GM18909 (cell line): ENCODE data around the gene SFI1.

ENCODE experiments used
- ATAC-seq: cut with Tn5 transposase; IDR thresholded peaks from one replicate; pipeline ENCODE4 v1.9.1; 2021; ENCODE audit warnings: mild to moderate bottlenecking; ENCODE audit not compliant: unreplicated experiment, poor library complexity

SFI1 gene

DNA sequence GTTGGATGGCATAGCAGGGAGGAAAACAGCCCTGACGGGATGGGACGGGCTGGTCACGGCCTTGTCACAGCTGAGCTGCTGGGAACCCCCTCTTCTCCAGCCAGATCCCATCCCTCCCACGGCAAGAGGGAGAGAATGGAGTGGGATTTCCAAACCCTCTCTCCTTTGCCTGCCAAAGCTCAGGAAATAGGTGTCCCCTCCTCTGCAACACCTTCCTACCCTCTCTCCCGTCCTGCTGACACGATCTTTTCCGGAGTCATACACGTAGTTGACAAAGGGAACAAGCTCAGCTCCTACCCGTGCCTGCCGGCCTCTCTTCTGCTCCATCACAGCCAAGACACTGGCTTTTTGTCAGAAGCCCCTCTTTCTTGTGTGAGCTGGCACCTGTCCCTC, 117.6 kb downstream of the SFI1 start:
- no peak for ATAC-seq

DNA sequence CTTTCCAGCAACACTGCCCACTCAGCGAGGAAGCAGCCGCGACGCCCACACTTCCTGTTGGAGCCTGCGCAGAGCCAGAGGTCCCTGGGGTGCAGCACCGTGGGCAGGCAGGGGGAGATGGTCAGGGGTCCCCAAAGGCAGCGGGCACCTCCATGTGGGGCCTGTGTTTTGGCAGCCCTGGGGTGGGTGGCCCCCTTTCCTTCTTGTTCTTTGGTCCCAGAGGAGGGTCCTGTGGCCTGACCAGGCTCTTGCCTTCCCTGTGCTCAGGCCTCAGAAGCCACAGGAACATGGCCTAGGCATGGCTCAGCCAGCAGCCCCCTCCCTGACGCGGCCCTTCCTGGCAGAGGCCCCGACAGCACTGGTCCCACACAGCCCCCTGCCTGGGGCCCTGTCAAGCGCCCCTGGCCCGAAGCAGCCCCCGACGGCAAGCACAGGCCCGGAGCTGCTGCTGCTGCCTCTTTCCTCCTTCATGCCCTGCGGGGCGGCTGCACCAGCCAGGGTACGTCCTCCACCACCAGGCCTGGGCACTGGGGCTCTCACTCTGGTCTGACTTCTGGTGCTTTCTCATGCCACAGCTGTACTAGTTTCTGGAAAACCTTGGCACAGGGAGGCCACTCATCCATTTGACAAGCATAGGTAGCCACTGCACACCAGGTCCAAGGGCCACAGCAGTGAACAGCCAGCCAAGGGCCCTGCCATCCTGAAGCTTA, 118.6 kb downstream of the SFI1 start:
- no peak for ATAC-seq

DNA sequence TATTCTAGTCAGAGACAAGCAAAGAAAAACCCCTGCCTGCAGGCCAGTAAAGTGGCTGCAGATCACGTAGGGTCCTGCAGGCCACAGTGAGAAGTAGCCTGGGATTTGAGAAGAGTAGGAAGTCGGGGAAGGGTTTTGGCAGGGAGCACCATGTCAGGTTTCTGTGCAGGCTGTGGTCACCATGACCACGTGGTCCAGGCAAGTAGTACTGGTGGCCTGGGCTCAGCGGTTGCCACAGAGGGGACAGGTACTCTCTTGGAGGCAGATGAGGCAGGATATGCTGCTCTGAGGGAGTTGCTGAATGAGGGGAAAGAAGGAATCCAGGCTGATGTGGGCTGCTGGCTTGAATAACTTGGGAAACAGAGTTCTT, 119.1 kb downstream of the SFI1 start:
- no peak for ATAC-seq

DNA sequence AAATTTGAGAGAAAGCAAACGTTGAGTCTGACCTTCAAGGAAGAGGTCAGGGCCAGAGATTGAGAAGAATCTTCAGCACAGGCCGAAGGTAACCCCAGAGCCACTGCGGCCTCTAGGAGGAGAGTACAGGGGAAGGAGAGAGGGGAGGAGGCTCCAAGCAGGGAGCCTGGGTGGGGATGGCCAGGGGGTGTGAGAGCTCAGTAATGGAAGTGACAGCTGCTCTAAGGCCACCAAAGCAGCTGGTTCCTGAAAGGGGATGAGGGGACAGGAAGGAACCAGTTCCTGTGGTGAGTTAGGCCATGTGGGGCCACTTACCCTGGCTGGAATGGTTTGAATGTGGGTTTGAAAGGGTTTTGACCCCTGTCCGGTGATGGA, 119.6 kb downstream of the SFI1 start:
- ATAC-seq: peak; percentile 6

DNA sequence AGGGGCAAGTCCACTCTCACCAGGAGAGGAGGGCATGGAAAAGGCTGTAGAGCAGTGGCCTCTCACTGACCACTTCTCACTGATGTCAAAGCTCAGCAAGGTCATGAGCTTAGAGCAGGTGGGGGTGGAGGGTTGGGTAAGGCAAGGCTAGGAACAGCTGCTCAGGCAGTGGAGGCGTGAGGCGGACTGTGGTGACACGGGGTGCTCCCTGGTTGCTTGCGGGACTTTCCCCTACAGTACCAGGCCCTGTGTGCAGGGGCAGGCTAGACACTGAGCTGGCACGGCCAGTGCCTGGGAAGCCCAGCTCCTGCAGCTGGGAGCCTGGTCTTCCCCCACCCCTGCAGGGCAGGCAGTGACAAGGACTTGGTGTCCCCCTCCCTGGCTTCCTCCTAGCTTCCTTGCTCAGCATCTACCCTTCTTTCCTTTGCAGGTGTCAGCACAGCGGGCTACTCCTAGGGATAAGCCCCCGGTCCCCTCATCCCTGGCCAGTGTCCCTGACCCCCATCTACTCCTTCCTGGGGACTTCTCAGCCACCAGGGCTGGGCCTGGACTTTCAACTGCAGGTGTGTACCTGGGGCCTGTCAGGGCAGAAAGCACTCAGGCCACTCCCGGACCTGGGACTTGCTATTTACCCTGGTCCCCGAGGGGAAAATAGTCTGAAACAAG, 120.1 kb downstream of the SFI1 start:
- ATAC-seq: peak; percentile 67

DNA sequence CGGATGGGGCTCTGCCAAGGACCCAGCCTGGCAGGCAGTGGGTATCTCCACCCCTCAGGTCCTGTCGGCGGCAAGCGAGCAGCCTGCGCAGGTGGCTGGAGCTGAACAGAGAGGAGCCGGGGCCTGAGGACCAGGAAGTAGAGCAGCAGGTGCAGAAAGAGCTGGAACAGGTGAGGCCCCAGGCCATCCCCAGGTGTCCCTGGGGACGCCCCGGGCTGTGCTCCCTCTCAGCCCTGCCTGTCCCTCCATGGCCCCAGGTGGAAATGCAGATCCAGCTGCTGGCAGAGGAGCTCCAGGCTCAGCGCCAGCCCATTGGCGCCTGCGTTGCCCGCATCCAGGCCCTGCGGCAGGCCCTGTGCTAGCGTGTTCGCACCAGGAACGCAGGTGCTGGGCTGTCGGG, 121.7 kb downstream of the SFI1 start:
- no peak for ATAC-seq

DNA sequence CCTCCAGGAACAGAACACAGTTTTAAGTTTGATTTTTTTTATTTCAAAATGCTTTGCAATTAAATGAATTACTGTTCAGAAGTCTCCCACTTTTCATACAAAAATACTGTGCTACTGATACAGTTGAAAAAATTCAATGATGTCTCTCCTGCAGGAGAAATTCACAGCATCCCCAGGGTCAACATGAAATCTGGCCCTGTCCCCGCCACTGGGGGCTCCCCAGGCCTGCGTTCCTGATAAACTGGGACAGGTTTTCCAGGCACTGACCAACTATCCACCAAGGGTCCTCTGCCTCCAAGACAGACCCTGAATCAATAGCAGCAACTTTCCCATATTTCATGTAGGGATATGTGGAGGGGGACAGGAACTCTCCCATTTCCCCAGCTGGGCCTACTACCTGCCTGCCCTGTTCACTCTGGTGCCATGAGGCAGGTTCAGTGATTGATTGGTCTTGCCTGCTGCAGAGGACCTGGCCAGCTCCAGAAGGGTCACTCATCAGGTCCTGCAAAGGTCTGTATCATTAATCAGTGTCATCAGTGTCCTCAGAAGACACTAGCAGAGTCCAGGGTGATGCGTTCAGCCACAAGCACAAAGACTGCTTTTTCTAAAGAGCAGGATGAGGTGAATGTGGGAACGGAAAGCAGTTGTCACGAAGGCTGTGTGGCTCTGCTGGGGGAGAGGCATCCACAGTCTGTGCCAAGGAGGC, 122.3 kb downstream of the SFI1 start:
- ATAC-seq: no peak

DNA sequence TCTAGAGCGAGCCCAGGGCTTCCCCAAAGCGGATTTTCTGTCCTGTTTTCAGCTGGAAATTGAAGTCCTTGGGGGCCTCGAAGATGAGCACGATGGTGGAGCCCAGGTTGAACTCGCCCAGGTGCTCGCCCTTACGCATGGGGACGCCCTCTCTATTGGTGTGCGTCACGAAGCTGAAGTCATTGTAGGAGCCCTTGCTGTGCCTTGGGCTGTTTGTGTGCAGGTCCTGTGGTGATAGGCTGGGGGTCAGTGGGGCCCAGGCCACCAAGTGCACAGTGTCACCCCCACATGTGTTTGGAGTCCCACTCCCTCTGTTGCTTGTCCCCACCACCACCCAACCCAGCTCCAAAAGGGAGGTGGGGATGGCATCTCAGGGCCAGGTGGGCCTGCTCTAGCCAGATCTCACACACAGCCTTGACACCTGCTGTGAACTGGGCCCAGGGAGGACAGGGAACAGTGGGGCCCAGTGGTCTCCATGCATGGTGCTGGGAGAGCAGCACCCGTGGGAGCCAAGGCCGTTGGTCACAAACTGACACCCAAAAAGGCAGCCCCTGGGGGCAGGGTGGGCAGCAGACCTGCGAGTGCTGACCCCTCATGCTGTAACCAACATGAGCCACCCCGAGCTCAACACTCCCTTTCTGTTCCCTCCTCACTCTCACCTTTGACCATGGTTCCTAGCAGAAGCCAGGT, 123.4 kb downstream of the SFI1 start:
- ATAC-seq: no peak

DNA sequence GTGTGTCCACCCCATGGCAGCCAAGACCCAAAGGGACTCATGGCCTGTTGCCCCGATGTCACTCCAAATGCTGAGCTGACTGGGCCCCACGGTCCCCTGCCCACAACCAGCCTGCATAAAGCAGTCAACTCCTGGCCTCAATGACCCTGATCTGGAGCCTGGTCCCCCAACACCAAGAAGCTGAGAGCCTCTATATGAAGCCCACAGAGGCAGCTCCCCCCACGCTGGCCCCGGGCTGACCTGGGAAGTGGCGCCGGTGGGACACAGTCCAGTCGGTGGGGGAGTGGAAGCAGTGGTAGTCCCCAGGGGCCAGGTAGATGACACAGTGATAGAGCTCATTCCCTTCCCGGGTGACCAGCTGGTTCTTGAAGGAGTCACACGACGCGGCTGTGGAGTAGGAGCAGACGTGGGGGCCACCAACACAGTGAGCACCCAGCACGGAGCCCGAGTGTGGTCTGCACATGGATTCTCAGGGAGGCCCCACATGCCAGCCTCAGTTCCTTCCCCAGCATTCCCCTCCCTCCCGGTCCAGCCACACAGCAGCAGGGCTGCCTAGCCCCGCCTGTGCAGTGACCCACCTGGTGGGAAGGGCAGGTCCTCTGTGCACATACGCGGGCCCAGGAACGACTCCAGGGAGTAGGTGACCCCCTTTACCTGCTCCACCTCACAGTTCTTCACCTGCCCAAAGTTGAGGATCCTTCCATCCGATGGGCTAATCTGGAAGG, 124.6 kb downstream of the SFI1 start:
- ATAC-seq: no peak

DNA sequence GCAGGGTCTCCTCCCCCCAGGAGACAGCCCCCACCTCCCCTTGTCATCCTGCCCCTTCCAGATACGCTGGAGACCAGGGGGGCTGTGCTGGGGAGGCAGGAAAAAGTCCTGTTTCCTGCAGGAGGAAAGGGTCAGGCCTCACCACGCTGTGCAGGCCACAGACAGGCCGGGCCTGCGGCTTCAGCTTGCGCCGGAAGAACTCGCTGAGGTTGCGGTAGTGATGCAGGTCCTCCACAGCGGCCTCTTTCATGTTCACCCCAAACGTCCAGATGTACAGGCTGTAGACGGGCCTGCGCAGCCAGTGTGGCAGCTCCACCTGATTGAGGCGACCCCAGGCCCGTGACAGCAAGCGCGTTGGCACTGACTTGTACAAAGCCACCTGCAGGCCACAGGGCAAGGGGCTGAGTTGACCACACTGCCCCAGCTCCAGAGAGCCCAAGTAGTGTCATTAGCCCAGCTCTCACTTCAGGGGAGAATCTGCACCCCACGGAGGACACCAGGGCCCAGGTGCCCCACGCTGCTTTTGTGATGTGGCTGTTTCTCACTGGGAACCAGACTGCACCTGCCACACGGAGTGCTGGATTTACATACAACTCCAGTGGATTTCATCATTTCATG, 125.3 kb downstream of the SFI1 start:
- ATAC-seq: no peak

DNA sequence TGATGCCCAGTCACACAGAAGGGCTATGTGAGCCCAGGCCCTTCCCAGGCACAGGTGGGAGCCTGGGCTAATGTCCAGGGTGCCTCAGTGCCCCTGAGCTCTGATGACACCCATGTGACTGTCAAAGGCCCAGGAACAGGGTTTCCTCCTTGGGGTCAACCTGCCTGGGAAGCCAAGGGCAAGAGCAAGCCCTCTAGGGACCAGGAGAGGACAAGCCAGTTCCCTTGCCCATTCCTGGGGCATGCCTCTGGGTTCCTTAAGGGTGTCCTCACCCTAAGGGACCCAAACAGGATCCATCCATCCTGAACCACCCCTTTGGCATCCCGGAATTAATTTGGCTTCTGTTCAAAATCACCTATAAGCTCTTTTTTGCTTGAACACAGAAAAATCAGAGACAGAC, 126.6 kb downstream of the SFI1 start:
- ATAC-seq: no peak

DNA sequence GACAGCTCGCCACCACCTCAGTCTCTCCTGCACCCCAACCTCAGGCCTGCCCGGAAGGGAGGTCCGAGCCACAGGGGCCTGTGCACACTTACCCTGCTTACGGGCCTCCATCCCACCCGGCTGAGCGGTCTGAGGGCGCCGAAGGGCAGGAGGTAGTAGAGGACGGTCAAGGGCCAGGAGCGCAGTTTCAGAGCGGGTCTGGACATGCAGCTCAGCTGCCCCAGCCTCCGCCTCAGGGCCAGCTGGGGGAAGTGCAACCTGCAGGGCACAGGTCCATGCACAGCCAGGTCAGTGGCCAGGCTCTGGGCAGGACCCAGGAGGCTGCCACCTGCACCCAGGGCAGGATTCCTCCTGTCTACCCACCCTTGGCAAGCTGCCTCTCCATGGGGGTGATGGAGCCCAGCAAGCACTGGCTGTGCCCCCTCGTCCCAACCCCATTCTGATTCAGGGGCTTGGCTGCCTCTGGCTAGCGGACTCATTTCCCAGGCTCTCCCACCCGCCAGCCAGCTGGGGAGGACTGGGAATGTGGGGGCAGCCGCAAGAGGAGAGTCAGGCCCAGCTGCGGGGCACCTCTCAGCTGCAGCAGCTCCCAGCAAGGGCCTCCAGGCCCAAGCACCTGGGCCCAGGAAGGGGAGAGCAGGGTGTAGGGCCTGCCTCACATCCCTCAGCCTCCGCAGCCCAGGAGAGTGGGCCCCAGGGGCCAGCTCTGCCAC, 127.4 kb downstream of the SFI1 start:
- ATAC-seq: no peak

DNA sequence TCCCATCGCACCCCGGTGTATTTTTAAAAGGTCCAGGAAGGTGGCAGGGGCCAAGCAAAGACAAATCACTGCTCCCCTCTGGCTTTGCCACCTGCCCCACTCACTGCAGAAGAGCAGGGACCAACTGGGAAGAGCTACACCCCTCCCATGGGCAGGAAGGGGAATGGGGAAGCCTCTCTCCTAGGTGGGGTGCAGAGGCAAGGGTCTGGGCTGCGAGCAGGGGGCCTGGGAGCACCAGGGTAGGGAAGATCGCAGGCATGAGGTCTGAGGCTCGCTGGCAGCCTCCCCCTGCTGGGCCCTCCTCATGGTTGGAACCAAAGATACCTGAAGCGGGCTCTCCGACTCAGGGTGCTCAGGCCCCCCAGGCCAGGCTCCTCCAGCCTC, 128.9 kb downstream of the SFI1 start:
- ATAC-seq: no peak

DNA sequence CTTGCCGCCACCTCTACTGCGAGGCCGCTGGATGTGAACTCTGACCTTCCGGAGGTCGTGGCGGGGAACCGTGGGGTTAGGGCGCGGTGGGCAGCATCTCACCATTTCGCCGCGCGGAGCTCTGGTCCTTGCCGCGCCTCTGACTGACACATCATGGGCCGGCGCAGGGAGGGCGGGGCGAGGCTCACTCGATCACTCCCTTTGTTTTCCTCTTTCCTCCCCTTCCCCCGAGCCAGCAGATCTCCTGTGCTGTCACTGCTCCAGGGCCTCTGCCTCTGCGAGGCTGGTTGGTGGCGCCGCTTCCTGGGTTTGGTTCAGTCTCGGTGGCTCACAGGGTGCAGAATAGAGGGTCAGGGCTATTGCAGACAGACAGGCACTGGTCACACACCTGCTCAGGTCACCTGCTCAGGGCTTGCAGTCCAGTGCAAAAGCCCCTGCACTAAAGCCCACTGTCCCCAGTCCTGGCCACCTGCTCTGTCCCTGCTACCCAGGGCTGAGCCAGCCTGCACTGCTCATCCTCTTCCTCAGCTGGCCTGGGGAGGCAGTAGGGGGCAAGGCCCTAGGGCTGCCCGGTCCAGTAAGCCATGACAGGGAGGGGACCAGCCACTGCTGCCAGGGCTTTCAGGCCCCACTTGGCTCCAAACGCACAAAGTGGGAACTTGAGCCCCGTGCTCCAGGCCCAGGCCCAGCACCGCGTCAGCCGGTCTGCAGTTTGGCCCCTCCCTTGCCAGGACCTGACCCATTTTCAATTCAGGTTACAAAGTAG, 129.5 kb downstream of the SFI1 start:
- ATAC-seq: no peak

DNA sequence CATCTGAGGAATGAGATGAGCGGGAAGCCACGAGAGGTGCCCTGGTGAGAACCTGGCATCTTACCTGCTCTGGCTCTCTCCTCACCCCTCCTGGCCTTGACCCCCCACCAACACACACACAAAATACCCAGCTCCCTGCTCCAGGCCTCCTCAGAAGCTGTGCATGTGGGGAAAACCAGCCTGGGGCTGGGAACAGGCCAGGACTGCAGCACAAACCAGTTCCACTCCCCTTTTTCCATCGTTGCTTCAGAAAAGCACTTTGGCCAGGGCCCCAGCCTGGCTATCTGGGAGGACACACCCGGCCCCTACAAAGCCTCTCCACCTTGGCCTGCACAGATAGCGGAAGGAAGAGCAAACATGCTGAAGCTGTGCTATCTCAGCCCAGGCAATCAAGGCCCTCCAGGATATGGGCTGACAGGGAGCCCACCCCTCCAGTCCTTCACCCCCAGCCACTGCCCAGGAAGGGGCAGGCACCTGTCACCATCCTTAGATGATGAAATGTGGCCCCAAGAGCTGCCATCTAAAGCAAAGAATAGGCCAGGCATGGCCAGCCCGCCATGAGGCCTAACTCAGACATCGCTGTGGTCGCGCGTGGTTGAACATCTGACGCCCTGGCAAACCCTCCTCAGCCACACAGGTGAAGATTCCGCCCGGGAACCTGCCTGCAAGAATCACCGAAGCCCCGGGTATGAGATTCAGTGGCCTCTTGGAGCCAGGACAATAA, 130.3 kb downstream of the SFI1 start:
- no peak for ATAC-seq

DNA sequence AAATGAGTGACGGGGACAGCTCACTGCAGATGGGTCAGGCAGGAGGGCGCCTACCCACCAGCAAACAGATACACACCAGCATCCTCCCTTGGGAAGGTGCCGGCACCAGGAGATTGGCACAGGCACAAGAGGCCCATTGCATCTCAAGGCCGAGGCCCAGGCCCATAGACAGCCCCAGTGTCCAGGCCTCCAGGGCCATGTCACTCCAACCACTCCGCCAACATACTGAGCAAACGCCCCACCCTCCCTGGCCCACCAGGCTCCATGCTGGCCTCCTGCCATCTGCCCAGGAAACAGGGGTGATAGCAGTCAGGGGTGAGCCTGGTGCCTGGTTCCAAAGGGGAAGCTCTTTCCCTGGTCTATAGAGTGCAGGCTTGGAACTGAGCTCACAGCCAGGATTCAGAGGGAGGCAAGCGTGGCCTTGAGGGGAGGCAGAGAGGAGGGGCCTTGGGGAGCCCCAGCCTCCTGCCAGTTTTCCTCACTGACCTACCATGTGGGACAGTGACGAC, 130.9 kb downstream of the SFI1 start:
- no peak for ATAC-seq

DNA sequence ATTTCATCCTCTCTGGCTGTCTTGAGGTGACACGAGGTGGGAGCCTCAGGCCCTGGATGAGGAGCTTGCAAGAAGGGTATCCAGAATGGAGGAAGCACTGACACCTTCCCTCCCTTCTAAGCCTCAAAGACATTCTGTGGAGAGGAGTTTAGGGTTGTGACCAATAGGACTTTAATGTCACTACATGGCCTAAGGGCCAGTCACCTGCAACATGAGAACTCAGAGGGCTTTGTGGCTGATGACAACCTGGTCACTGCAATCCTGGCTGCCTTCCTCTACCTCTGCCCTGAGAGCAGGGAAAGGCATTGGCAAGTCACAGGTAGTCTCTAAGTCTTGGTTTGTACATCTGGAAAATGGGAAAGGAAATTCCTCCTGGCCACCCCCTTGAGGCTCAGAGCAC, 132.0 kb downstream of the SFI1 start:
- ATAC-seq: no peak
